Stimulated activated CD8-positive, alpha-beta memory T cell treated with anti-CD3 and anti-CD28 coated beads, Interleukin-4, amount 100 ng/mL, for 1 hour (primary cell): ENCODE results near the gene C4A.
A peak's percentile ranks its signal among the peaks of the same experiment; 100 is the strongest.
"Not testable (repeated sequence)": the region's sequence is repeated elsewhere in the genome, so short reads cannot be mapped to it uniquely, and the experiment has no call there.

Experiments
- DNase-seq, 2 donors: peaks; one replicate each; pipeline ENCODE4 v3.0.0-alpha.2; 2020; ENCODE audit warnings: low read depth in 2 of 2, low spot score in 1 of 2

Gene C4A

DNA sequence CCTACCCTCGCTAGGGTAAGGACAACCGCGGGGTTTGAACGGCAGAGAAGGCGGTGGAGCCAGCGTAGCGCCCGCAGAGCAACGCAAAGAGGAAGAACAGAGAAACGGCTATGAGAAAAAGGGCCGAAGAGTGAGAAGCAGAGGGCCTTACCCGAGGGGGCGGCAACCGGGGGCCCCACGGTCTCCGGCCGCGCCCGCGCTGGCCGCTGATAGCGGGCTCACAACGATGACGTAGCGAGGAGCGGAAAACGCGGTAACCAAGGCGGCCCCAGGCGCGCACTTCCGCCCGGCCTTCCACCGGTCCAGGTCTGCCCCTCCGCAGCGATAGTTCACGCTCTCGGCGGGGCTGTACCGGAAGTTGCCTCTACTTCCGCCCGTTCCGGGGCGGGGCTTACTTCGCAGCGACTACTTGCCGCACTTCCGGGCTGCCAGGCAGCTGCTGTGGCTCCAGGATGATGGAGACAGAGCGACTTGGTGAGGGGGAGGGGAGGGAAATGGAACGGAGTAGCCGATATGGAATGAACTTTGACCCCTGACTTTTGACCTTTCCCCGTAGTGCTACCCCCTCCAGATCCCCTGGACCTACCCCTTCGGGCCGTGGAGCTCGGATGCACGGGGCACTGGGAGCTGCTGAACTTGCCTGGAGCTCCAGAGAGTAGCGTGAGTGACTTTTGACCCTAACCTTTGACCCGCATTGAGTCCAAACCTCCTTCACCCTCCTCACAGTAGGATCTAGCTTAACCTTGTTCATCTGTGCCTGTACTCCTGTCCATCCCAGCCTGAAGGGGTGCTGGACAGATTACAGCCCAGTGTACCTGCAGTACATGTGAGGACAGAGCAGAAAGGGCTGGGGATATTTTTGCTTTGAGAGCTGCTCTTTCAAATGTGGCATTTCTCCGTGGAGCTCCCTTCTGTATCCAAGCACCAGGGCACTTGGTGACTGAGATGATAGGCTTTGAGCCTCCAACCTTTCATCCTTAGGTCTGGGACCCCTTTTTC lies 22.8 kb upstream of the C4A start, which contains the start of the genes NELFE and SKIC2:
Gene NELFE (minus strand): TSS at position 231 of the 999 bp plus-strand sequence. CDS start 525 bp downstream, outside the sequence.
Gene SKIC2 (plus strand): TSS at position 435 of the 999 bp plus-strand sequence. CDS start 18 bp downstream, at position 453.
- peak; percentile 96 to 97 for DNase-seq

GRCh38 chr6:31961616-31962015 lies 20.2 kb upstream of the C4A start:
- no peak for DNase-seq

DNA sequence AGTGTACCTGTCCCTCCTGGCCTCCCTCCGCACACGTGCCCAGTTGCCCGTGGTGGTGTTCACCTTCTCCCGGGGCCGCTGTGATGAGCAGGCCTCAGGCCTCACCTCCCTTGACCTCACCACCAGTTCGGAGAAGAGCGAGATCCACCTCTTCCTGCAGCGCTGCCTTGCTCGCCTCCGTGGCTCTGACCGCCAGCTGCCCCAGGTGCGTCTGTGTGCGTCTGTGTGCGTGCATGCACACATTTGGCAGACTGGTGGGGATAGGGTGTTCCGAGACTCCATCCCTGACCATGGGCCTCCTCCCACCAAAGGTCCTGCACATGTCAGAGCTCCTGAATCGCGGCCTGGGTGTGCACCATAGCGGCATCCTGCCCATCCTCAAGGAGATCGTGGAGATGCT lies 17.9 kb upstream of the C4A start:
- no peak for DNase-seq

GRCh38 chr6:31965700-31966099 lies 16.2 kb upstream of the C4A start:
- no peak for DNase-seq

DNA sequence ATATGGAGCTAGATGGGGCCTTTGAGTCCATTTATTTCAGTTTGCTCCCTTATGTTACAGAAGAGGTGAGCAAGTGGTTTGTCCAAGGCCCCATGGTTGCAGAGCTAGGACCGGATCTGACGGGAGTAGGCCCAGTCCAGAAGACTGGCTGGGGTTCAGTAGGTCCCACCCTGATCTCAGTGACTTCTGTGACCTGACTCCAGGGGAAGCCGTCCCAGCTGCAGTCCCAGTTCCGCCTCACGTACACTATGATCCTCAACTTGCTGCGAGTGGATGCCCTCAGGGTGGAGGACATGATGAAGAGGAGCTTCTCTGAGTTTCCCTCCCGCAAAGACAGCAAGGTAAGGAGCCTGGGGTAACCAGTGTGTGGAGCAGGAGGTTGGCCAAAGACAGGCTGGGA lies 15.4 kb upstream of the C4A start:
- no peak for DNase-seq

- DNase-seq: no peak
Observed at GRCh38 chr6:31966997-31967925, 14.6 kb upstream of the C4A start.

GRCh38 chr6:31967926-31968320 lies 13.9 kb upstream of the C4A start:
- DNase-seq: no peak

GRCh38 chr6:31968326-31968725 lies 13.5 kb upstream of the C4A start:
- no peak for DNase-seq

- DNase-seq: no peak
Observed at GRCh38 chr6:31968791-31969711, 12.8 kb upstream of the C4A start.

GRCh38 chr6:31969712-31970603 lies 11.9 kb upstream of the C4A start:
- no peak for DNase-seq

DNA sequence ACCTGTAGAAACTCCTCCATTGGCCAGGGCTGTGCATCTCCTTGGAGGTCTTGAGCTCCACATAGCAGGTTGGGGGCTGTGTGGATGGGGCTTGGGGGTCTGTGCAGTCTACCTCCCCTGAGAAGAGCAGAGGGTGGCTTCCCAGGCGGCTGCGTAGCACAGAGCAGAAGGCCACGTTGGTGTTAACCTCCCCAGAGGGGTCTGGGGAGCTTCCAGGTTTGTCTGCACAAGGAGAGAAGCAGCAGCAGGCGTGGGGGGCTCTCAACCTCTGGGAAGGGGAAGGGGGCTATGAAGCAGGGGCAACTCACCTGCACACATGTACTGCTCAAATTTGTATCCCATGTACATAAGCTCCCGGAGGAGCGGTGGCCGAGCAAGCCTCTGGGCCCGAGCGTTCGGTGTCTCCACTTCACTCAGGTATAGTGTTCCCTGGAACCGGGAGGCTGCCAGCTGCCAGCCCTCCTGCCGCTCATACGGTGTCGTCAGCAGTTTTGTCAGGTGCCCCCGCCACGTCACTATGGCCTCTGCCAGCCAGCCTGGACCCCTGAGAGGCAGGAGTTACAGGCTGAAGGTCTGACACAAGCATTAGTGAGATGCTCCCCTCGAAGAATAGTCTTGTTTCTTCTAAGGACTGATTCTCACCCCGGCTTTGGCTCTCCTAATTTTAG lies 11.1 kb upstream of the C4A start:
- no peak for DNase-seq

GRCh38 chr6:31971279-31971992 lies 10.4 kb upstream of the C4A start:
- DNase-seq: no peak

DNA sequence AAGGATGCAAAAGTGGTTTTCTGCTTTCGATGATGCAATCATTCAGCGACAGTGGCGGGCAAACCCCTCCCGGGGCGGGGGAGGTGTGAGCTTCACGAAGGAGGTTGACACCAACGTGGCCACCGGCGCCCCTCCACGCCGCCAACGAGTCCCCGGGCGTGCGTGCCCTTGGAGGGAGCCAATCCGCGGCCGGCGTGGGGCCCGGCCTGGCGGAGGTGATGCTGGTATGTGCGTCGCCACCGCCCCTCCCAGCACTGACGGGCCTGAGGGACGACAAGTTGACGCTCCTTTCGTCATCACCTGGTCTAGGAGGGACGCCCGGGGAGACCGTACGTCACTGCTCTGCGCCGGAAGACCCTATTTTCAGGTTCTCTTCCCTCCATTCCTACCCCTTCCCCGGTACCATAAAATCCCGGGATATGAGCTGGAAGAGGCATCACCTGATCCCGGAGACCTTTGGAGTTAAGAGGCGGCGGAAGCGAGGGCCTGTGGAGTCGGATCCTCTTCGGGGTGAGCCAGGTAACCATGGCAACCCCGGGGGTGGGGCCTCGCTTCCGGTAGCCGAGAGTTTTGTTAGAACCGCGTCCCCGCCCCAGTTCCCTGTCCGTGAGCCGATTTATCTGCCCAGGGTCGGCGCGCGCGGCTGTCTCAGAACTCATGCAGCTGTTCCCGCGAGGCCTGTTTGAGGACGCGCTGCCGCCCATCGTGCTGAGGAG lies 9.7 kb upstream of the C4A start, which contains the start of gene DXO:
Gene DXO (minus strand): TSS at position 146 of the 716 bp plus-strand sequence. CDS start 463 bp downstream, outside the sequence.
- DNase-seq: peak; percentile 93 to 94

- no peak for DNase-seq
Observed at GRCh38 chr6:31972709-31973350, 9.0 kb upstream of the C4A start.

DNA sequence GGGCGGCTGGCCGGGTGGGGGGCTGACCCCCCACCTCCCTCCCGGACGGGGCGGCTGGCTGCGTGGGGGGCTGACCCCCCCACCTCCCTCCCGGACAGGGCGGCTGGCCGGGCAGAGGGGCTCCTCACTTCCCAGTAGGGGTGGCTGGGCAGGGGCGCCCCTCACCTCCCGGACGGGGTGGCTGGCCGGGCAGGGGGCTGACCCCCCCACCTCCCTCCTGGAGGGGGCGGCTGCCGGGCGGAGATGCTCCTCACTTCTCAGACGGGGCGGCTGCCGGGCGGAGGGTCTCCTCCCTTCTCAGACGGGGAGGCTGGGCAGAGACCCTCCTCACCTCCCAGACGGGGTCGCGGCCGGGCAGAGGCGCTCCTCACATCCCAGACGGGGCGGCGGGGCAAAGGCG lies 5.8 kb upstream of the C4A start:
- not testable (repeated sequence) for DNase-seq

DNA sequence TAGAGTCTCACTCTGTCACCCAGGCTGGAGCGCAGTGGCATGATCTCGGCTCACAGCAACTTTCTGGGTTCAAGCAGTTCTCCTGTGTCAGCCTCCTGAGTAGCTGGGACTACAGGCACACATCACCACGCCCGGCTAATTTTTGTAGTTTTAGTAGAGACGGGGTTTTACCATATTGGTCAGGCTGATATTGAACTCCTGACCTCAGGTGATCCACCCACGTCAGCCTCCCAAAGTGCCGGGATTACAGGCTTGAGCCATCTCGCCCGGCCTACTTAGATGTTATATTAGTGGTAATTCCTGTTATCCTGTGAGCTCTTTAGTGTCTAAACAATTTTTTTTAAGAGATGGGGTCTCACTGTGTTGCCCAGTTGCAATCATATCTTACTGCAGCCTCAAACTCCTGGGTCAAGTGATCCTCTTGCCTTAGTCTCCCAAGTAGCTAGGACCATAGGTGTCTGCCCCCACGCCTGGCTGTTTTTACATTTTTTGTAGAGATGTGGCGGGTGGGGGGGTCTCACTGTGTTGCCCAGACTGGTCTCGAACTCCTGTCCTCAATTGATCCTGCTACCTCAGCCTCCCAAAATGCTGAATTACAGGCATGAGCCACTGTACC lies 3.9 kb upstream of the C4A start:
- DNase-seq: no peak
